Tibial artery (tissue), 4 donors: ENCODE measurements around the gene MAN1C1.

Source experiments
- DNase-seq, 2 donors: peaks; one replicate each; pipeline ENCODE4 v3.0.0-alpha.2; 2019
- H3K27ac ChIP-seq, 2 donors: fragments of 200-600 bp; sonication (generic) in 1 of 2; 1 replicate in 1 of 2; 2 replicates in 1 of 2; pipeline ENCODE4 v1.5.1; 2018 to 2019; ENCODE audit warnings: mild to moderate bottlenecking in 1 of 2
- H3K27me3 ChIP-seq, 2 donors: fragments of 200-600 bp; sonication (generic) in 1 of 2; one replicate each; pipeline versions ENCODE4 v1.5.1 to v1.6.0; 2016 to 2019
- H3K36me3 ChIP-seq, 3 donors: fragments of 200-600 bp; sonication (generic) in 2 of 3; one replicate each; pipeline ENCODE4 v1.5.1; 2016 to 2019; ENCODE audit warnings: mild to moderate bottlenecking in 2 of 3
- H3K4me1 ChIP-seq, 4 donors: fragments of 200-600 bp; sonication (generic) in 2 of 4; 1 replicate in 3 of 4; 2 replicates in 1 of 4; pipeline ENCODE4 v1.5.1; 2016 to 2019
- H3K4me3 ChIP-seq, 2 donors: fragments of 200-600 bp; sonication (generic) in 1 of 2; 1 replicate in 1 of 2; 2 replicates in 1 of 2; pipeline ENCODE4 v1.5.1; 2018 to 2019; ENCODE audit warnings: mild to moderate bottlenecking in 2 of 2
- H3K9me3 ChIP-seq, 3 donors: fragments of 200-600 bp; sonication (generic) in 1 of 3; one replicate each; pipeline ENCODE4 v1.5.1; 2016 to 2019
- intact Hi-C: fragments of 100-400 bp; cut with DNase I; formaldehyde crosslinking; loops from one replicate; pipeline ENCODE4 v1.15.0; 2023; ENCODE audit warnings: low total_unique reads
- TF ChIP-seq, protein P1 (sequence below), 2 experiments: fragments of 200-600 bp in 1 of 2; fragments of 450-650 bp in 1 of 2; IDR thresholded peaks; one replicate each; pipeline ENCODE4 v1.5.1; 2017 to 2019; ENCODE audit warnings: antibody characterized with exemption in 2 of 2, mild to moderate bottlenecking in 1 of 2, moderate library complexity in 1 of 2

MAN1C1 gene

DNA sequence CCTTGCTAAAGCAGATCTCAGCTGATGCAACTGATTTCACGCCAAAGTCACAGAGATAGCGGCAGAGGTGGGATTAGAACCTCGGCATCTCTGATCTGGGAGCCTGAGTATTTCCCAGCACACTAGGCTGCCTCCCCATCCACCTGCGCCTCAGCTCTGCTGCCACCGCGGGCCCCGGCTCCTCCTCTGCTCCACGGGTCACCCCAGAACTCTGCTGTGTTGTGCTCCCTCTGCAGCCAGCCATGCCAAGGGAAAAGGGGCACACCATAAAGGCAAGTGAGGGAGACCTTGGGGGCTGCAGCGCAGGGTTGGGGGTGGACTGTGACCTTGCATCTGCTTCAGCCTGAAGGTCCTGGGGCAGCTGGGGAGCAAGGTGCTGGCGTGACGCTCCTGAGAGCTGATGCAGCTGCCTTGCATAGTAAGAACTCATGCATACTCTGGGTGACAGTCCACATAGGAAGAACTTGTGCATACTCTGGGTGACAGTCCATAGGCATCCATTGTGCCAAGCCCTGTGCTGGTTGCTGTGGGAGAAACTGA lies 68.7 kb downstream of the MAN1C1 start:
- H3K27me3 ChIP-seq = no peaks in the 10 kb centered on the region
- peaks cover 0 to 42% (median 23%) of the 10 kb centered on the region in 4 donors for H3K4me1 ChIP-seq
- H3K4me3 ChIP-seq = no peak overlapping the region
- TF ChIP-seq, protein P1, sequence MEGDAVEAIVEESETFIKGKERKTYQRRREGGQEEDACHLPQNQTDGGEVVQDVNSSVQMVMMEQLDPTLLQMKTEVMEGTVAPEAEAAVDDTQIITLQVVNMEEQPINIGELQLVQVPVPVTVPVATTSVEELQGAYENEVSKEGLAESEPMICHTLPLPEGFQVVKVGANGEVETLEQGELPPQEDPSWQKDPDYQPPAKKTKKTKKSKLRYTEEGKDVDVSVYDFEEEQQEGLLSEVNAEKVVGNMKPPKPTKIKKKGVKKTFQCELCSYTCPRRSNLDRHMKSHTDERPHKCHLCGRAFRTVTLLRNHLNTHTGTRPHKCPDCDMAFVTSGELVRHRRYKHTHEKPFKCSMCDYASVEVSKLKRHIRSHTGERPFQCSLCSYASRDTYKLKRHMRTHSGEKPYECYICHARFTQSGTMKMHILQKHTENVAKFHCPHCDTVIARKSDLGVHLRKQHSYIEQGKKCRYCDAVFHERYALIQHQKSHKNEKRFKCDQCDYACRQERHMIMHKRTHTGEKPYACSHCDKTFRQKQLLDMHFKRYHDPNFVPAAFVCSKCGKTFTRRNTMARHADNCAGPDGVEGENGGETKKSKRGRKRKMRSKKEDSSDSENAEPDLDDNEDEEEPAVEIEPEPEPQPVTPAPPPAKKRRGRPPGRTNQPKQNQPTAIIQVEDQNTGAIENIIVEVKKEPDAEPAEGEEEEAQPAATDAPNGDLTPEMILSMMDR (IDR thresholded peaks at IDR 0.05) = no peak
- H3K9me3 ChIP-seq = no peaks in the 10 kb centered on the region
- H3K27ac ChIP-seq = no peak overlapping the region
- H3K36me3 ChIP-seq = no peaks in the 10 kb centered on the region
- no peak for DNase-seq
- intact Hi-C loops = no loop called here

DNA sequence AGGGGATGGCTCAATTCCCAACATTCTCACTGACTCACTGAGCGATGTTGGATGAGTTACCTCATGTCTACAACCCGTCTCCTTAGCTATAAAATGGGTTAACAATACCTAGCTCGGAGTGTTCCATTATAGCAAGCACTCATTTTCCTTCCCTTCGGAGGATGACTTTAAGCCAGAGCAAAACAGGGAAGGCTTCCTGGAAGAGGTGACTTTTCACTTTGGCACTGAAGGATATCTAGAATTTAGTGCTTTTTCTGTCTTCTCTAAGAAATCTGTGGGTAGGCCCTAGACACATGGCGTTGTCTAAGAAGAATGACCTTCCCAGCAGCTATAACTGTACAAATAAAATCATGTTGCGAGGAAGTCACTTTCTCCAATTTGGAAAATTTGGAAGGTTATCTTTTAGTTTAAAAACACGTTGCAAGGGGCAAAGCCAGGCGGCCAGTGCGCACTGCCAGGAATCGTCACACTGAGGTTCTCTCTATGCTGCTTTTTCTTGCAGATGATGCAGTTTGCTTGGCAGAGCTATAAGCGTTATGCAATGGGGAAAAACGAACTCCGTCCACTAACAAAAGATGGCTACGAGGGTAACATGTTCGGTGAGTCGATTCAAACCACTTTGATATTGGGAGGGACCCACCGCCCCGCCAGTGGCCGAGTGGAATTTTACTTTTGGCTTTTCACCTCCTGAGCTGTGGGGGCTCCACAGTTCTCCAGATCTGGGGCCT lies 69.5 kb downstream of the MAN1C1 start:
- Histone ChIP-seq H3K27ac (peak overlapping the region; percentile 32 to 70), H3K4me3 (no peak overlapping the region), H3K27me3 (no peaks in the 10 kb centered on the region), H3K9me3 (no peaks in the 10 kb centered on the region), H3K4me1 (peaks cover 0 to 42% (median 23%) of the 10 kb centered on the region in 4 donors), H3K36me3 (no peaks in the 10 kb centered on the region)
- intact Hi-C loops = no loop called here
- TF ChIP-seq, protein P1 (IDR thresholded peaks at IDR 0.05) = no peak
- DNase-seq = peak; percentile 73 to 78

DNA sequence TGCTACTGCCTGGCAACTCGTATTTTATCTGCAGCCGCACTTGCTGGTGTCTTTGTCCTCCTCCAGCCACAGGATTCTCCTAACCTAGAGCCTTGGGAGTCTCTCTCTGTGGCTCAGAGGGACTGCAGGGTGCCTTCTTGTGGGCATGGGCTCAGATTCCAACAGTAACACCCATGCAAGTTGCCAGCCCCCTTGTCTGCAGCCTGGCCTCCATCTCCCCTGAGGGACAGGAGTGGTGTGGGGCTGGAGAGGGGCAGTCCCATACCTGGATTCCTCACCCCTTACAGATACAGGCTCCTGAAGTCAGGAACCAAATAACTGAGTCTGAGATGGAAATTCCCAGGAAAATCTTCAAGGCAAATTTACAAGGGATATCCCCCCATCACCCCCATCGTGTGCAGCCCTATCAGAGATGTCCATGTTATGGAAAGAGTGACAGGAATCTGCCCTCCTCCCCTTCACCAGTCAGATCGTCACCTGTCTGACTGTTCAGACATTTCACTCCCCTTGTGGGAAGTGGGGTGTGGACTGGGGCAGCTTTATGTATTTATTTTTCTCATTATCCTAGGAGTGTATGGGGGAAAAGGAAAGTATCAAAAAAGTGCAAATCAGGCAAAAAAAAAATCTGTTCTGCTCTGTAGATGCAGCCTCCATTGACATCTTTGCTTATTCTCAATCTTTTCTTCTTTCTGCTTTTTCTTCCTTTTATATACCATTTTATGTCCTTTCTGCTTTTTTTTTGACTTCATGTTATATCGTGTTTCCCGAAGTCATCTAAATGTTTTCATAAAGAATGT lies 70.8 kb downstream of the MAN1C1 start:
- H3K4me1 ChIP-seq = peaks cover 0 to 42% (median 23%) of the 10 kb centered on the region in 4 donors
- H3K27ac ChIP-seq = peak overlapping the region; percentile 57 to 70
- no peak overlapping the region for H3K4me3 ChIP-seq
- TF ChIP-seq, protein P1 (IDR thresholded peaks at IDR 0.05) = no peak
- DNase-seq = peak in 1 of 2 donors; percentile 11
- no peaks in the 10 kb centered on the region for H3K36me3 ChIP-seq
- intact Hi-C loops = no loop called here
- H3K9me3 ChIP-seq = no peaks in the 10 kb centered on the region
- no peaks in the 10 kb centered on the region for H3K27me3 ChIP-seq

DNA sequence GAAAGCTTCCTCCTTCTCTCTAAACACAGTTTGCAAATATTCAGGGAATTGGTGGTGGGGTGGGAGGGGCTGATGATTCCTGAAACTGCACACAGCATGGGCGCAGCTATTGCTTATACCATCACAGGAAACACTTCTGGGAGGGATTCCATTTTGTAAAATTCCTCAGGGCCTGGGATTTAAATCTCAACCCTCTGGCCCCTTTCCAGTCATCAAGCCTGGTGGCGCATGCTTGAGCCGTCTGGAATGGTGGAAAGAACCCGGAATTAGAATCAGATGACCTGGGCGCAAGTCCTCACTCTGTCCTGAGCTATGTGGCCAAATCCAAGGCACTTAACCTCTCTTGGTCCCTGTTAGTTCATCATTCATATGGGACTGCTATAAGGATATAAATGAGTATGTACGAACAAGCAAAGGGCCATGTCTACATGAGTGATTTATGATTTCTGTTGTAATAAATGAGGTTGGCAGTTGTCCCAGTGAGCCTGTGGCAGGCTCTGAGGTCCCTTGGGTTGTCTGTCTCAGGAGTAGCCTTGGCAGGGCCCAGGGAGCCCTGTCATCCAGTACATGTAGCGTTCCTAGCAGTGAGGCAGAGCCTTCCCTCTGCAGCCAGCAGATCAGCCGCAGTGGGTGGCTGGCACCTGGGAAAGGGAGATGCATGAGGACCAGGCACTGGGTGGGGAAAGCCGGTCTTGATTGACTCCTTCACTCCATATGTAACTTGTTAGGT lies 72.0 kb downstream of the MAN1C1 start:
- Histone ChIP-seq H3K27me3 (no peaks in the 10 kb centered on the region), H3K4me3 (no peak overlapping the region), H3K36me3 (no peaks in the 10 kb centered on the region), H3K4me1 (peaks cover 0 to 43% (median 23%) of the 10 kb centered on the region in 4 donors), H3K9me3 (no peaks in the 10 kb centered on the region), H3K27ac (peak overlapping the region; percentile 57 to 70)
- peak; percentile 79 to 92 for DNase-seq
- intact Hi-C loops = no loop called here
- TF ChIP-seq, protein P1 (IDR thresholded peaks at IDR 0.05) = no peak

DNA sequence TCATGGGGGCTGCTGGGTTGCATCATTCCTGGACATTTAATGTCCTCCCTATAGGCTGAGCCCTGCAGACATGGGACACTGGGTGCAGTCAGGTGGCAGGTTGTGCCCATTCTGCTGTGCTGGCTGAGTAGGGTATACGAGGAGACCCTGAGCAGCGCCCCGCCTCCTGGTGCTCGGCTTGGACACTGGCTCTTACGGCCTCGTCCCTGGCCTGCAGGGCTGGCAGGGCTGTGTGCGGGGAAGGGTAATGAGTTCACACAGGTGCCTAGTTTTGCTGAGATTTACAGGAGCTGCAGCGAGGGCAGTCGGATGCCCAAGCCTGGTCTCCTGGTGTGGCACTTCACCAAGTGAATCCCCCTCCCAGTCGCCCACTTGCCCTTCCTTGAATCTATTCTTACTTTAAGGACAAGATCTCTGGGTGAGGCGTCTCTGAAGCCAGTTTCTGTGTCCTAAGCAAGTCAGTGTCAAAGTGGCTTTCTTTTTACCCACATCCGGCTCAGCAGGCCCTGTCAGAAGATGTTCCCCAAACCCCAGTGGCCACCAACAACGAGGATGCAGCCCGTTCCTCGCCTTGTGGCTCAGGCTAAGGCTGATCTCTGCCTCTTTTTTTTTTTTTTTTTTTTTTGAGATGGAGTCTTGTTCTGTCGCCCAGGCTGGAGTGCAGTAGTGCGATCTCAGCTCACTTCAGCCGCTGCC lies 73.2 kb downstream of the MAN1C1 start:
- Histone ChIP-seq H3K36me3 (no peaks in the 10 kb centered on the region), H3K4me1 (peaks cover 0 to 46% (median 31%) of the 10 kb centered on the region in 4 donors), H3K9me3 (no peaks in the 10 kb centered on the region), H3K27me3 (no peaks in the 10 kb centered on the region), H3K4me3 (no peak overlapping the region), H3K27ac (peak overlapping the region; percentile 57 to 70)
- TF ChIP-seq, protein P1 (IDR thresholded peaks at IDR 0.05) = no peak
- intact Hi-C loops = loop anchor here (5.0 kb wide), 1 partner anchor 107 kb away; no protein-coding TSS in a partner anchor
- no peak for DNase-seq
